Stimulated activated CD8-positive, alpha-beta memory T cell treated with anti-CD3 and anti-CD28 coated beads, Interleukin-4, amount 100 ng/mL, for 24 hours (primary cell): Measurements from ENCODE around the gene FRAS1.
"Not testable (repeated sequence)": the region's sequence is repeated elsewhere in the genome, so short reads cannot be mapped to it uniquely, and the experiment has no call there.

ENCODE experiments used
- DNase-seq: peaks from one replicate; pipeline ENCODE4 v3.0.0-alpha.2; 2020; ENCODE audit warnings: low read depth

Gene FRAS1

GRCh38 chr4:78057135-78057599 is at the start of gene FRAS1:
TSS of gene FRAS1 (plus strand) at chr4:78057323. CDS start at chr4:78058010, 687 bp downstream.
- no peak for DNase-seq

GRCh38 chr4:78011003-78011402 is 46.1 kb upstream of the FRAS1 start:
- DNase-seq, result not testable (repeated sequence)

GRCh38 chr4:78014889-78015886 is 41.9 kb upstream of the FRAS1 start:
- no peak for DNase-seq

- DNase-seq, result no peak
Measured at GRCh38 chr4:78018271-78019049, 38.7 kb upstream of the FRAS1 start.

- DNase-seq, result no peak
Measured at GRCh38 chr4:78019414-78019813, 37.7 kb upstream of the FRAS1 start.

- DNase-seq, result no peak
Measured at GRCh38 chr4:78020677-78021076, 36.4 kb upstream of the FRAS1 start.

- no peak for DNase-seq
Measured at GRCh38 chr4:78022517-78022916, 34.6 kb upstream of the FRAS1 start.

GRCh38 chr4:78024085-78024484 is 33.0 kb upstream of the FRAS1 start:
- no peak for DNase-seq

- DNase-seq, result no peak
Measured at GRCh38 chr4:78024576-78025091, 32.5 kb upstream of the FRAS1 start.

GRCh38 chr4:78031417-78031950 is 25.6 kb upstream of the FRAS1 start:
- DNase-seq, result no peak

GRCh38 chr4:78032446-78032845 is 24.7 kb upstream of the FRAS1 start:
- DNase-seq, result no peak

GRCh38 chr4:78032929-78033328 is 24.2 kb upstream of the FRAS1 start:
- DNase-seq, result no peak

GRCh38 chr4:78033861-78034260 is 23.3 kb upstream of the FRAS1 start:
- DNase-seq, result no peak

GRCh38 chr4:78038704-78039103 is 18.4 kb upstream of the FRAS1 start:
- DNase-seq, result no peak

- DNase-seq, result no peak
Measured at GRCh38 chr4:78039678-78040077, 17.4 kb upstream of the FRAS1 start.

GRCh38 chr4:78040431-78040830 is 16.7 kb upstream of the FRAS1 start:
- DNase-seq, result no peak

- no peak for DNase-seq
Measured at GRCh38 chr4:78047366-78047765, 9.8 kb upstream of the FRAS1 start.

- no peak for DNase-seq
Measured at GRCh38 chr4:78056265-78057129, 626 bp upstream of the FRAS1 start.

- DNase-seq, result no peak
Measured at GRCh38 chr4:78057600-78058550, 752 bp downstream of the FRAS1 start.
